NK-92 (cell line): Measurements from ENCODE around the gene CCK.

Experiments used
- DNase-seq: peaks from one replicate; lab custom pipeline; 2025; ENCODE audit not compliant: unreplicated experiment; lab: John Stamatoyannopoulos, UW

Gene CCK

DNA sequence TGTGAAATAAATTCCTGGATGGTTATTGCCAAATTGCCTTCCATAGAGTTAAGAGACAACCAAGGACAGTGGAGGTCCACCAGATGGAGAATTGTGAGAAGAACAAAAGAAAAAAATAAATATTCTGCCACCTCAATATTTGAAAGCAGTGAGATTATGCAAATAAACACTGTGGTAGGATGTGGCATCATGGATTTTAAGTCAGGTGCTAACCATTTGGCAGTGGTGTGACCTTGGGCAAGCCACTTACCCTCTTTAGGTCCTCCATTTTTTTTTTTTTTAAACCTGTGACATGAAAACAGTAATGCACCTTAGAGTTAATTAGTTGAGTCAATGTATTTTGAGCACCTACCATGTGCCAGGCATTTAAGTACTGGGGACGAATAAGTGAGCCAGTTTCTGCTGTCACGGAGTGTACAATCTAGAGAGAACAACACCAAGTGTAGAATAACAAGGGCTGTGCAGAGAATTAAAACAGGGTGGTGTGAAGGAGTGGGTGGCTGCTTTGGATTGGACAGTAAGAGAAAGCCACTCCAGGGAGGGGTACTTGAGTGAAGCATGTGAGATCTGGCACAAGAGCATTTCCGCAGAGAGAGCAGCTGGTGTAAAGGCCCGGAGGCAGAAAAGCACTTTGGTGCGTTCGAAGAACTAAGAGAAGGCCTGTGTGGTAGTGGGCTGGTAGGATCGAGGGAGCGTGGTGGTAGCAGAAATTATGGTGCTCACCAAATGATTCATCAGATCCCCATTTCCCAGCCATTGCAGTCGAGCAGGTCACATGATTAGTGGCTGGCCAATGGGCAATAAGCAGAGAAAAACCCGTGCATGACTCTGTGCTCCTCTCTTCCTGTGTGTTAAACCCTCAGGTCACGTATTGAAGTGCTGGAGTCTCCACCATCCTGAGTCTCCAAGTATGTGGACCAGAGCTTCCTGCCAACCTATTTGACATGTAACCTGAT, 39.2 kb downstream of the CCK start:
- no peak for DNase-seq

DNA sequence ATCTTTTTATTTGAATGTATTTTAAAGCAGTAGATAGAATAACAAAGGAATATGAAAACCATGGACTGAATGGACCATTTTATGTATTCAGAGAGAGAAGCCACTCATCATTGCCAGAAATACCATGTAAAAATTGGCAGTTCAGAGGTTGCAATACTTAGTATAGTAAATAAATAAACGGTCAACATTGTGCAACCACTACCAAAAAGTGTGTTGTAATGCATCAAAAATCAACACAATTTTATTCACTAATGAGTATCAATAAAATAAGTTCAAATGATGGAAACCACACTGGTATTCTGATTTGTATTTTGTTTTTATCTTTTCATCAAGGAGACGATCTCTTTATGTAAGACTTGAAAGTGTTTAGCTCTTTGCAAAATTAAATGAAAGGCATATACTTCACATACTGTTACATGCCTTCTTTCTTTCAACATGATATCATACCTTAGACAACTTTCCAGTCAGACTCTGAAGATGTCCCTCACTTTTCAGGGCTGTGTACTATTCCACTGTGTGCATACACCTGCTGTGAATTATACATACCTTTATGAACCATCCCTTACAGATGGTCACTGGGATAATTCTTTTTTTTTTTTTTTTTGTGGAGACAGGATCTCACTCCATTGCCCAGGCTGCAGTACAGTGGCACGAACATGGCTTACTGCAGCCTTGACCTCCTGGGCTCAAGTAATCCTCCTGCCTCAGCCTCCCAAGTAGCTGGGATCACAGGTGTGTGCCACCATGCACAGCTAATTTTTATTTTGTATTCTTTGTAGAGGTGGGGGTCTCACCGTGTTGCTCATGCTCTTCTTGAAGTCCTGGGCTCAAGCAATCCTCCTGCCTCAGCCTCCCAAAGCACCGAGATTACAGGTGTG, 40.3 kb downstream of the CCK start:
- DNase-seq: no peak

DNA sequence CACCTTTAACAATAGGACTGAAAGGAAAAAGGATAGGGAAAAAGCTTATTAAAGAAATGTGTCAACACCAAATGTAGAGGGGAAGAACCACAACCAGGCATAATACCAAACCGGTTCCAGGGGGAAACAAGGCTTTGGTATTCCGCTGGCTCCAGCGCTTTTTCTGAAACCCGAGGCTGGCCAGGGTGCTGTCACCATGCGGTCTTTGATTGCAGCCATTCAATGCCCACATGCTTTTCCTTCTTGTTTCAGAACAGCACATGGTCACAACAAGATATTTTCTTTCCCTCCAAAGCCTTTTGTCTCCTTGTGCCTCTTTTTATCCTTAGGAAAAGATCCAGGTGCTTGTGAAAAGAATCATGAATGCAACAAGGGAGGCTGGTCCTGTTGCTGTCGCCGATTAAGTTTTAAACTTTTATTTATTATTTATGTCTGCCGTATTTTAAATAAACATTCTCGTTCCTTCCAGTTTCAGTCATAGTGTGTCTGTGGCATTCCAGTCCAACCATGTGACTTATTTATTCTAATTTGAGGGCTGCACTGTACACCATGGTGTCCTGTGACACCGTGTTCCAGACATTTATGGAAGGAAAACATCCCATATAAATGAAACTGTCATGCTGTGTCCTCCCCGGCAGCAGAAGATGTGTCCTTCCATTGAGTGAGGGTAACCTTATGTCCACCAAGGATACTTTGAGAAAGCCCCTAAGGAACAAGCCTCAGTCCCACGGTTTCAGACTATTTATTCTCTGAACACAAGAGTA, 41.1 kb downstream of the CCK start:
- DNase-seq: no peak

DNA sequence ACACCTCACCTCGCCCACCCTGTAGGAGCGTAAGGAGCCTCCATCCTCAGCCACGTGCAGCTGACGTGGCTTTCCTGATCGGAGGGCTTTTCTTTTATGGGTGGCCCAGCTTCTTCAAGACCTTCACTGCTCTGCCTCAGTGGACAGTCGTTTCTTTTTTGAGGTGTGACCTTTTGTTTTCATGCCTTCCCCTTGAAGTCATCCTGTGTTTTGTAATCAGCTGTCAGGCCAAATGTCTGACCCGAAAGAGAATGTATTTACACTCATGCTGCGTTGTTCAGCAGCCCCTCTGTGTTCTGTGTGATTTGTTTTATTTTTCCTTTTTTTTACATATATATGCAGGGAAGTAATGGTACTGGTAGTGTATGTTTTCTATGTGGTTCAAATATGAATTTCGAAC, 41.8 kb downstream of the CCK start:
- no peak for DNase-seq

DNA sequence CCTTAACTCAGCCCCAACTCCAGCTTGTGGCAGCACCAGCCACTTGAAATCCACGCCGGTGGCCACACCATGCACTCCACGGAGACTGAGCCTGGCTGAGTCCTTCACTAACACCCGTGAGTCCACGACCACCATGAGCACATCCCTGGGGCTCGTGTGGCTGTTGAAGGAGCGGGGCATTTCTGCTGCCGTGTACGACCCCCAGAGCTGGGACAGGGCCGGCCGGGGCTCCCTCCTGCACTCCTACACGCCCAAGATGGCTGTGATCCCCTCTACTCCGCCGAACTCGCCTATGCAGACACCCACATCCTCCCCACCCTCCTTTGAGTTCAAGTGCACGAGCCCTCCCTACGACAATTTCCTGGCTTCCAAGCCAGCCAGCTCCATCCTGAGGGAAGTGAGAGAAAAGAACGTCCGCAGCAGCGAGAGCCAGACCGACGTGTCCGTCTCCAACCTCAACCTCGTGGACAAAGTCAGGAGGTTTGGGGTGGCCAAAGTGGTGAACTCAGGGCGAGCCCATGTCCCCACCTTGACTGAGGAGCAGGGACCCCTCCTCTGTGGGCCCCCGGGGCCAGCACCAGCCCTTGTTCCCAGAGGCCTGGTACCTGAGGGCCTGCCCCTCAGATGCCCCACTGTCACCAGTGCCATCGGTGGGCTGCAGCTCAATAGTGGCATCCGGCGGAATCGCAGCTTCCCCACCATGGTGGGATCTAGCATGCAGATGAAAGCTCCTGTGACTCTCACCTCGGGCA, 42.9 kb downstream of the CCK start:
- DNase-seq: no peak

DNA sequence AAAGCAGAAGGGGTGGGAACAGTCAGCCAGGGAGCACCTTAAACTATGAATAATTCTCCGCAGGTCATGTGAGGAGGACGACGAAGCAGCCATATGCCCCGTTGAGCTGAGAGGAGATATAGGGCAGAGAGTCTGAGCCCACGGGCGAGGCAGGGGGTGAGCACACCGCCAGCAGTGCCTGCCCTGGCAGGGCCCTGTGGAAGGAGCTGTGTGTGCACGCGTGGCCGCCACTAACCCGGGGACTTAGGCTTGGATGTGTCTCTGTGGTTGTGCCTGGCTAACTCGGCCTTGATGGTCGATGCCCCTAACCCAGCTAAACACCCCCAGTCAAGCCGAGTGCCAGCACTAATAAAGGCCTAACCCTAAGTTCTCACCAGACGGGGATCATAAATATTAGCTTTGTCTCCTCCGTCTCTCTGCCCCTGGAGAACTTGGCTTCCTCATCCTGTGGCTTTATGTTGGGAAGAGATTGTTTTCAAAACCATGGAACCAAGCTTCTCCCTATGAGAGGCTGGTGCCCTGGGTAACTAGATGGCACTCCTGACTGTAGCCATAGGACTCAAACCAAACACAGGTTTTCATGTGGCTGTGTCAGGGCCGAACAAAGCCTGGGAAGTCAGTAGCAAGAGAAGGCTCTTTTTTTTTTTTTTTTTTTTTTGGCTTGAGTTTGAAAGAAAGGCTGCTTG, 45.4 kb downstream of the CCK start:
- DNase-seq: no peak

DNA sequence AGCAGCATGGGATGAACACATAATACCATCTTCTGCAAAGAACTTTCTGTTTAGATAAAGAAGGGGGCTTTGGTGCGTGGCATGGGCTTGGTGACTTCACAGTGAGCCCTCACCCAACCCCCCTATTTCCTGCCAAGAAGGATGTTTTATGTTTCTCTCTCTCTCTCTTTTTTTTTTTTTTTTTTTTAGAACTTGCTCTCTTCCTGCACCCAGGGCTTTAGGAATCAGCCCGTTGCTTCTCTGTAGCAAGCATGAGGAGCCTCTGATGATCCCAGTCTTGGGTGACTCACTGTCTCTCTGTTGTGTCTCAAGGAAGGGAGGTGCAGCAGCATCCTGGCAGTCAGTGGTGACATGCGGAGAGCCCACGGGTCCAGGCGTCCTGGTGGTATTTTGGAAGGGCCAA, 49.1 kb downstream of the CCK start:
- DNase-seq: no peak

DNA sequence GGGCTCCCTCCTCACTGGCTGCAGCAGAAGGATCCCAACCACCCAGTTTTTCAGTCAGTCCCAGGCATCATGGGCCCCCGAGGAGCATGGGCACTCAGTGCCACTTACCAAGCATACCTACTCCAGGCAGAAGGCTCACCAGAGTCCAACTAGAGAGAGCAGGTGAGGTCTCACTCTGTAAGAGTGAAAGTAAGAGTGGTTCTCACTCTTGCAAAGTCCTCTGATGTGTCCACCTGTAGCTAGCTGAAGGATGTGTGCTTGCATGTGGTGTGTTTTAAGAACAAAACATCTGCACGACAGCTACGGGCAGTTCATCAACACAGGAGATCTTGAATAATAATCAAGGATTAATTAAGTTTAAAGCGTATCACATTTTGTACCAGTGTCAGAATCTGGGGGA, 49.7 kb downstream of the CCK start:
- DNase-seq: no peak

DNA sequence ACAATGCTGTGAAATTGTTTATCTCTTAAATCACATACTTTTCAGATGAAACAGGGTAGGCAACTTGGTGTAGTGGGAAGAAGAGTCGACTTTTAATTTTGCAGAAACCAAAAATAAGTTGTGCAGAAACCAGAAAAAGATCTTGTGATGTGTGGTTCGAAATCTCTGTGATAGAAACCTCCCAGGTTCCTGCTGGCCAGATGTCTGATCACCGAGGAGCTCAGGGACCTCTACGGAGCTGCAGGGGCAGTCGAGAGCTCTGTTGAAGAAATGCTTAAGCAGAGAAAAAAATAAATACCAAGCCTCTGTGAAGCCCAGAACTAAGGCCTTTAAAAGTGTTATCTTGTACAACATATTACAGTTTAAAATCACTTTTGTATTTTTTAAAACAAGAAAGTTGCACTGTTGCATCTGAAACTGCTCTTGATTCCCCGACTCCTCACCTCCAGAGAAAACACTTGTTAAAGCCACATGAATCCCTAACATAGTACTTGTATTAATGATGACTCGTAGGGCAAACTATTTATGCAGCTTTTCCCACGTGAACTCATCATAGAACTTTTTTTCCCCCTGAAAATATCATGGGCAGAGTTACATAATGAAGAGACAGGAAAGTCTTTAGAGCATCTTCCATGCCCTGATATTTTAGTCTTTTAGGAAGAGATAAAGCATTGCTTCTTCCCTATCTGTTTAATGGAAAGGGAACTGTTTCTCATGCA, 51.3 kb downstream of the CCK start:
- DNase-seq: no peak

DNA sequence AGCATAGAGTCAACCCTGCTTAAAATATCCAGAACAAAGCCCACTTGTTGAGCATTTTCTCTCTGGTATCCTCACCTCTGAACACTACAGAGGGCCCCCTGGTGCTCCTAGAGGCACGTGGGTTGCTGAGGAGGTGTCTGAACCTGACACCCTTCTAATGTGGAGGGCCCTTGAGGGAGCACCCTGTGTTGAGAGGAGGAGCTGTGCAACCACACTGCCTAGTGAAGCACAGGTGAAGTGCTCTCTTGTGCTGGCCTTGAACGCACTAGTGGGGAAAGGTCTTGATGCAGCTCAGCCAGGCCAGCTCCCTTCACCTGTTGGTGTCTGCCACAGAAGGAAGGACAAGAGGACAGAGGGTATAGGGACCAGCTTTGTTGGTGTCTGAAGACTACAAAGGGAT, 51.9 kb downstream of the CCK start:
- DNase-seq: no peak

DNA sequence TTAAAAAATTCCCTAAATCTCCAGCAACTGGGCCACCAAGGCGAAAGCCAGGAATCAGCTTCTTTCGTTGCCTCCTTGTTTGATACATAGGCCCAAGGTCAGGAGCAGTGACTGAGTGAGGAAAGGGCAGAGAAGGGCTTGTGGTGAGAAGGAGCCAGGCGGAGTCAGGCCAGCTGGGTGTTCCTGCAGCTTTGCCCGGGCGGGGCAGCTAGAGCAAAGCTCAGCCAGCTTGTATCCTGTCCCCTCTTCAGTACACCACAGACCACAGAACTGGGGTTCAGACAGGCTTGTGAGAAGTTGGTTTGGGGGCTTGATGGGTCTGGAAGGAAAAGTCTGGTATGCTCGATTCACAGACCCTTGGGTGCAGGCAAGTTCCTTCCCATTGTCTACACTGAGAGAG, 52.6 kb downstream of the CCK start:
- DNase-seq: no peak

DNA sequence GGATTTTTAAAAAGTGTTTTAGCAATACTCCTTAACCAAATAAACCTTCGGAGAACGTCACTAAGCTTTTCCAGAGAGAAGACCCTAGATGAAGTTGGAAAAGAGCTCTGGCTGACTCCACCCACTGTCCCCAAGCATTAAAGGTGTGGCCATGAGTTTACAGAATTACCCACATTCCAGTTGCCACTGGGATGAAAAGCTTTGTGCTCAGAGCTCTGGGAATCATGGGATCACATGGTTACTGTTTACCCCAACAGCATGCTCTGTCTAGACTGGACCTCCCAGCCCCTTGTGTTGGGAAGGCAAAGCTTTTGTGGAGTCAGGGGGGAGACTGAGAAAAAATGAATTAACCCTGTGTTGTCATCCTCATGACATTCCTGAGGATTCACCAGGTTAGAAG, 55.3 kb downstream of the CCK start:
- DNase-seq: no peak

DNA sequence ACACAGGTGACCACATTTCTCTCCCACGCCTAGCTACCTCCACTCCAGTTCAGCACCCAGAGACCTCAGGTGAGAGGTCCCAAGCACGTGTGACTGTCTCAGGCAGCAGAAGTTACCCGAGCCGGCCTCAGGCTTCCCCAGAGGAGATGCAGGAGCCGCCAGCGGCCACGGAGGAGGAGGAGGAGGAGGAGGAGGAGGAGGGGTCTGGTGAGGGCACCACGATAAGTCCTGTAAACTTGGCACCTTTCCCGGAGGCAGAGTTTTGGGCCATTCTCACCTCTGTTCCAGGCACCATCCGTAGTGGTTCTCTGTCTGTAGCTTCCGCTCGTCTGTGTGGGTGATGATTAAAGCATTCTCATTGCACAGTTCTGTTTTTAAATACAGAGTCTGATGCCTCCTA, 56.1 kb downstream of the CCK start:
- DNase-seq: no peak
